NCI-H2227 treated with DMSO at 0.1 percent for 48 hours (cell line): ENCODE data around the gene GGT1.
"Not testable (repeated sequence)": the region's sequence is repeated elsewhere in the genome, so short reads cannot be mapped to it uniquely, and the experiment has no call there.

Experiments used
- DNase-seq: peaks from one replicate; lab custom pipeline; 2025; lab: John Stamatoyannopoulos, UW

GGT1 gene

DNA sequence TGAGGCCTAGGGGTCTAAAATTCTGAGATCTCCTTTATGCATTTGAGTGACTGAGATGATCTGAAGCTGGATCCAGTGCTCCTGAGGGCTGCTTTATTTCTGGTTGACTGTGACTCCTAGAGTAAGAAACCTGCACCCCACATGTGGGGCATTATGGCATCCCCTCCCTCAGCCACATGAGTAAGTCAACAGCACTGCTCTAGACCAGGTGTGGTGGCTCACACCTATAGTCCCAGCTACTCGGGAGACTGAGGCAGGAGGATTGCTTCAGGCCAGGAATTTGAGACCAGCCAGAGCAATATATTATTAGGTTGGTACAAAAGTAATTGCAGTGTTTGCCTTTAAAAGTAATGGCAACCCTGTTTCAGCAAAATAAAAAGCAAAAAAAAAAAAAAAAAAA lies 39.3 kb downstream of the GGT1 start:
- not testable (repeated sequence) for DNase-seq

DNA sequence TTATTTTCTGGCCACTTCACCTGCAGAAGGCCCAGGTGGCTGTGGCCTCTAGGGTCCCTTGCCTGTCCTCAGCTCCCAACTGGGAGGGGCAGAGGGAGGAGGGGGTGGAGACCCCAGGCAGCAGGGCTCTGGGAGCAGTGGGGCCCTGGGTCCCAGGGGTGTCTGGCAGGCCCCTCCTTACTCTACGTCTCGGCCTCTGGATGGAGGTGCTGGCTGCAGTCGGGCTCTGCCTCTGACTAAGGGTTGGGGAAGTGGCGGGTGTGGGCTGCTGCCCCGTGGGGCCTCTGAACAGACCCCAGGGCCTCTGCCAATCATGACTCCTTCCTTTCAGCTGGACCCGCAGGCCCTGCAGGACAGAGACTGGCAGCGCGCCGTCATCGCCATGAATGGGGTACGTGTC lies 41.4 kb downstream of the GGT1 start:
- not testable (repeated sequence) for DNase-seq

DNA sequence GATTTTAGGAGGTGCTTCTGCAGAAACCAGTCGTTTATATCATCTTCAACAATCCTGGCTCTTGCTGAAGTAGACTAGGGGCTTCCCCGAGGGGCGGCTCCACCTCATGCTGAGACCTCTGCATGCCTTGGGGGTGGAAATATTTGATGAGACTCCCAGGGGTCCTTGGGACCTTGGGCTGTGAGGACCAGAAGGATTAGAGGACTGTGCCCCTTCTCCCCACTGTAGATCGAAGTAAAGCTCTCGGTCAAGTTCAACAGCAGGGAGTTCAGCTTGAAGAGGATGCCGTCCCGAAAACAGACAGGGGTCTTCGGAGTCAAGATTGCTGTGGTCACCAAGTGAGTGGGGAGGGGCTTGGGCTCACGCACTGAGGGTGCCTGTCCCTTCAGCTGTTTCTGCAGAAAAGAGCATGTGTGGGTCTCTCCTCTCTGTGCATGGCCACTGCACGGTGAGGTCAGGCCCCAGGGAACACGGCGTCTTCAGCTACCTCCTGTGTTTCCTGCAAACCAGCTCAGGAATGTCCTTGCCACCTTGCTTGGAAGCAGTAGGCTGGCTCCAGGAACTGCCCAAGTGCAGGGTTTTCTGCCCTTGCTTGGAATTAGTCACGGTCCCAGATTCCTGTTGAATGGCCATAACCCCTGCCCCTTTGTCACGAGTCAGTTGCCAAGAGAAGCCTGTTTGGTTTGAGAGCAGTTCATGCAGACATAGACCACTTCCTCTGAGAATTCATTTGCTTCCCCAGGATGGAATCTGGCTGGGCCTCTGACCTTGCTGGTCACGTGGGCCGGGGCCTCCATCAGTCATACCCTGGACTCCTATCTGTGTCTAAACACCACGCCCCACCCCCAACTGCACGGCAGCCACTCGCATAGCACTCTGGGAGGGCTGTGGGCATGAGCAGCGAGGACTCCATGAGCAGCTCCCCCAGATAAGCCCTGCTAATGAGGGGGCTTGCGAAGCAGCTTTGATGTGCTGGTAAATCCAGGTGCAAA lies 42.7 kb downstream of the GGT1 start:
- DNase-seq, result not testable (repeated sequence)

DNA sequence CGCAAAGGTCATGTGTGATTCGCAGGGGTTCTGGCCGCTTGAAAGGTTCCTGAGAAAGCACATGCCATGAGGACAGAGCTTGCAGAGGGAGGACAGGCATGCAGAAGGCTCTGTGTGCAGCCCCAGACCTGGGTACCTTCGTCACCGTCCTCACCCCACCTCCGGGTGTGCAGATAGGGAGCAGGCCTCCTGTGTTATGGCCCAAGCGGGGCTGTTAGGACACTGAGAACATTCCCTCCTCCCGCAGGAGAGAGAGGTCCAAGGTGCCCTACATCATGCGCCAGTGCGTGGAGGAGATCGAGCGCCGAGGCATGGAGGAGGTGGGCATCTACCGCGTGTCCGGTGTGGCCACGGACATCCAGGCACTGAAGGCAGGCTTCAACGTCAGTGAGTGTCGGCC lies 43.8 kb downstream of the GGT1 start:
- not testable (repeated sequence) for DNase-seq

DNA sequence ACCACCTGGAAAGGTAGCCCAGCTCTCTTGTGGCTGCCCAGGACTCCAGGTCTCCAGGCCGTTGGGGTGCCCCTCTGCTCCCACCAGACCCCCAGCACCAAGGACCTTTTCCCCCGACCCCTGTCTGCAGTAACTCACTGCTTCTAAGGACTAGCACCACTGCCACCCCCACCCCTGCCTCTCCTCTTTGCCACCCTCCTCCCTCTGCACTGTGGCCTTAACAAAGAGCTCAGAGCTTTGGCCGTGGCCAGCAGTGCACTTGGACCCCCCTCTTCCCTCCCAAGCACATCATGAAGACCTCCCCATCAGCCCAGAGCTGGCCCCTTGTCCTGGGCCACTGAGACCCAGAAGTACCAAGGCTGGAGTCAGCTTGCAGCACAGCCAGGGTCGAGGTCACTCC lies 46.4 kb downstream of the GGT1 start:
- DNase-seq, result not testable (repeated sequence)

DNA sequence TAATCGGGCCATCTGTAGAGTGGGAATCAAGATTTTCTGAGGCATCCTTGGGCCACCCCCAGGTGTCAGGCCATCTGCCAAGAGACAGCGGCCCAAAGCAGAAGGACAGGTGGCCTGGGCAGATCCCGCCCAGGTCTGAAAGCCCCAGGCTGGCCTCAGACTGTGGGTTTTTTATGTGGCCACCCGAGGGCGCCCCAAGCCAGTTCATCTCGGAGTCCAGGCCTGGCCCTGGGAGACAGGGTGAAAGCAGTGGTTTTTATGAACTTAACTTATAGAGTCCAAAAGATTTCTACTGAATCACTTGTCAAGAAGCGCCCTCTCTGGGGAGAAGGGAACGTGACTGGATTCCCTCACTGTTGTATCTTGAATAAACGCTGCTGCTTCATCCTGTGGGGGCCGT lies 47.9 kb downstream of the GGT1 start:
- not testable (repeated sequence) for DNase-seq

DNA sequence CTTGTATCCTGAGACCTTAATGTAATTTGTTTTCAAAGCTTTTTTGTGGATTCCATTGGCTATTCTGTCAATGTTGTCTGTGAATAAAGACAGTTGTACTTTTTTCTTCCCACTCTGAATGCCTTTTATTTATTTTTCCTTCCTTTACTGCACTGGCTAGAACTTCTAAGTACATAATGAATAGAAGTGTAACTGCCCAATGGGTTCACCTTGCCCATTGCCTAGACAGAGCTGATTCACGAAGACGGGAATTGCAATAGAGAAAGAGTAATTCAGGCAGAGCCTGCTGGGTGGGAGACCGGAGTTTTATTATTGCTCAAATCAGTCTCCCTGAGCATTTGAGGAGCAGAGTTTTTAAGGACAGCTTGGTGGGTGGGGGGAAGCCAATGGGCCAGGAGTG lies 62.4 kb downstream of the GGT1 start:
- DNase-seq, result not testable (repeated sequence)

DNA sequence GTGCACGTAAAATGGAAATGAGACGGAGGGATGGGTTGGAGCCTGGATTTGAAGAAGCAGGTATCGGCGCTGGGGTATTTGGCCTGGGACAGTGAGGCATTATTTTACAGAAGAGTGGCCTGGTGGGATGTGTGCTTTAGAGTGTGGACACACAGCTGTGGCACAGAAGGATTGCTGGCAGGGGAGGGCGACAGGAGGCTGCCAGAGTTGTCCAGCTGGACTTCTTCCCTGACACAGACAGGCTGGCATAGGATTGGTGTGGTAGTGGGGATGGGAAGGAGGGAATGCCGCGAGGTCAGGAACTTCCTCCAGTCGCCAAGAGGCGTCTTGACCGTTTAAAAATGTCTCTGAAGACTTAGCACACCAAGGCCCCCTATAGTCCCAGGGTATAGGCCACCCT lies 64.9 kb downstream of the GGT1 start:
- not testable (repeated sequence) for DNase-seq

DNA sequence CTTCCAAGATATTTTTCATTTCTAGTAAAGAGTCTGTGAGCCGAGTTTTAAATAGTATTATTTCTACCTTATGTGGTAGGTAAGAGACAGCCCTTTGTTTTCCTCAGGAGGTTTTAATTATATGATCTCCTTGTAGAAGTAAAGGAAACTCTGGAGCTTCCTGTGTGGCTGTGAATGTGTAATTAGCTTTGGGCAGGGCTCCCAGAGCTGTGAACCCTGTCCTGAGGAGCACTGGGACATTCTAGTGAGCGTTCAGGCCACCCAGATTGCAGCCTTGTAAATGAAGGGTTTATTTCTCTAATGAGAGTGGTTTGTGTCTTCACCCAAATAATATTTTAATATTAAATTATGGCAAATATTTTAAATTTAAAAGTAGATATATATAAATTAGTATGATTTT lies 69.5 kb downstream of the GGT1 start:
- DNase-seq, result not testable (repeated sequence)
